Measurements from ENCODE around the gene UBL4A. TPM values are rescaled to one million over a fixed set of nuclear protein-coding genes. Genes with fewer than 3 reads are reported as not detected.

The UBL4A gene
- total RNA-seq, 3 donors from 2014 or later: 51.5 to 63.2 (median 59.1) TPM

- Mint-ChIP-seq H3K4me3 (no peak overlapping the region), H3K9me3 (no peaks in the 10 kb centered on the region), H3K36me3 (ENCODE audit: insufficient read depth) (no peaks in the 10 kb centered on the region), H3K4me1 (ENCODE audit: low read depth) (no peaks in the 10 kb centered on the region), H3K27me3 (ENCODE audit: low read depth) (no peaks in the 10 kb centered on the region)
- DNase-seq (no peak), ATAC-seq (no peak)
Observed at GRCh38 chrX:154467556-154467955, 18.9 kb downstream of the UBL4A start.

DNA sequence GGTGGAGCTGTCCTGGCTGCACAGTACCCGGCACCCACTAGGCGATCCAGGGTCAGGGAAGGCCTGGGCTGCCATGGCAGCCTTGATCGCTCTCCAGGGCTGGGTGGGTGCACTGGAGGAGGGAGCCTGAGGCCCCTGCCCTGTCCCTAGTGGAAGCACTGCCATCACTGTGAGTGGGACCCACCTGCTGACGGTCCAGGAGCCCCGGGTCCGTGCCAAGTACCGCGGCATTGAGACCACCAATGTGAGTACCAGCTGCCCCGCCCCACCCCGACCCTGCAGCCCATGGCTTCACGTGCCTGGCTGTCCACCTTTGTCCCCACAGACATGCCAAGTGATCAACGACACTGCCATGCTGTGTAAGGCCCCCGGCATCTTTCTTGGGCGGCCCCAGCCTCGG, 19.5 kb downstream of the UBL4A start:
- DNase-seq (no peak), ATAC-seq (no peak)
- no peaks in the 10 kb centered on the region for H3K9me3 Mint-ChIP-seq
- no peaks in the 10 kb centered on the region for H3K36me3 Mint-ChIP-seq (ENCODE audit: insufficient read depth)
- H3K4me3 Mint-ChIP-seq: no peak overlapping the region
- H3K27me3 Mint-ChIP-seq (ENCODE audit: low read depth): no peaks in the 10 kb centered on the region
- H3K4me1 Mint-ChIP-seq (ENCODE audit: low read depth): no peaks in the 10 kb centered on the region

DNA sequence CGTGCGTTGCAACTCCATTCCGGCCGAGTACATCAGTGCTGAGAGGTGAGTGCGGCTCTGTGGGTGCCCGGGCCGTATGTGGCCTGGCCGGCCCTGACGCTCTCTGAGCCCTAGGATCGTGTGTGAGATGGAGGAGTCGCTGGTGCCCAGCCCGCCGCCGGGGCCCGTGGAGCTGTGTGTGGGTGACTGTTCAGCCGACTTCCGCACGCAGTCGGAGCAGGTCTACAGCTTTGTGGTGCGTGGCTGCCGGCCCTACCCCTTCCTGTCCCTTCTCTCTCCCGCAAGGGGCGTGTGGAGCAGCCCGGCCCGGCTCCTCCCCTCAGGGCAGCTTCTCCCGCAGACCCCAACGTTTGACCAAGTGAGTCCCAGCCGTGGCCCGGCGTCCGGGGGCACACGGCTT, 20.4 kb downstream of the UBL4A start:
- Mint-ChIP-seq H3K36me3 (ENCODE audit: insufficient read depth) (no peaks in the 10 kb centered on the region), H3K4me3 (no peak overlapping the region), H3K4me1 (ENCODE audit: low read depth) (peaks cover 2% of the 10 kb centered on the region), H3K27me3 (ENCODE audit: low read depth) (no peaks in the 10 kb centered on the region), H3K9me3 (no peaks in the 10 kb centered on the region)
- ATAC-seq: no peak
- no peak for DNase-seq

DNA sequence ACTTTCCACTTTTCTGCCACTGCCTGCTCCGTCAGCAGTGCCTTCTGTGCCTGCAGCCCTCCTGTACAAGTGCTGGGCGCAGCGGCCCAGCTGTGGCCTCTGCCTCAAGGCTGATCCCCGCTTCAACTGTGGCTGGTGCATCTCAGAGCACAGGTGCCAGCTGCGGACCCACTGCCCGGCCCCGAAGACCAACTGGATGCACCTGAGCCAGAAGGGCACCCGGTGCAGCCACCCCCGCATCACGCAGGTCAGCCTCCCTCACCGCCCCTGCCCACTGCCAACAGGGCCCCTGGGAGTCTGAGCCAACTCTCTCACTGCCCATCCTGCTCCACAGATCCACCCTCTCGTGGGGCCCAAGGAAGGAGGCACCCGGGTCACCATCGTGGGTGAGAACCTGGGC, 20.8 kb downstream of the UBL4A start:
- no peaks in the 10 kb centered on the region for H3K27me3 Mint-ChIP-seq (ENCODE audit: low read depth)
- H3K4me1 Mint-ChIP-seq (ENCODE audit: low read depth): peaks cover 2% of the 10 kb centered on the region
- DNase-seq (no peak), ATAC-seq (no peak)
- H3K36me3 Mint-ChIP-seq (ENCODE audit: insufficient read depth): no peaks in the 10 kb centered on the region
- no peaks in the 10 kb centered on the region for H3K9me3 Mint-ChIP-seq
- H3K4me3 Mint-ChIP-seq: no peak overlapping the region

- Mint-ChIP-seq H3K27me3 (ENCODE audit: low read depth) (no peaks in the 10 kb centered on the region), H3K9me3 (no peaks in the 10 kb centered on the region), H3K36me3 (ENCODE audit: insufficient read depth) (no peaks in the 10 kb centered on the region), H3K4me1 (ENCODE audit: low read depth) (peaks cover 2% of the 10 kb centered on the region), H3K4me3 (no peak overlapping the region)
- no peak for ATAC-seq
- DNase-seq: no peak
Observed at GRCh38 chrX:154464806-154465365, 21.5 kb downstream of the UBL4A start.

- H3K4me3 Mint-ChIP-seq: no peak overlapping the region
- H3K4me1 Mint-ChIP-seq (ENCODE audit: low read depth): peaks cover 7% of the 10 kb centered on the region
- ATAC-seq (no peak), DNase-seq (no peak)
- no peaks in the 10 kb centered on the region for H3K9me3 Mint-ChIP-seq
- H3K36me3 Mint-ChIP-seq (ENCODE audit: insufficient read depth): no peaks in the 10 kb centered on the region
- no peaks in the 10 kb centered on the region for H3K27me3 Mint-ChIP-seq (ENCODE audit: low read depth)
Observed at GRCh38 chrX:154463611-154464220, 22.7 kb downstream of the UBL4A start.

- H3K4me3 Mint-ChIP-seq: no peak overlapping the region
Observed at GRCh38 chrX:154462396-154462795, 24.0 kb downstream of the UBL4A start.

DNA sequence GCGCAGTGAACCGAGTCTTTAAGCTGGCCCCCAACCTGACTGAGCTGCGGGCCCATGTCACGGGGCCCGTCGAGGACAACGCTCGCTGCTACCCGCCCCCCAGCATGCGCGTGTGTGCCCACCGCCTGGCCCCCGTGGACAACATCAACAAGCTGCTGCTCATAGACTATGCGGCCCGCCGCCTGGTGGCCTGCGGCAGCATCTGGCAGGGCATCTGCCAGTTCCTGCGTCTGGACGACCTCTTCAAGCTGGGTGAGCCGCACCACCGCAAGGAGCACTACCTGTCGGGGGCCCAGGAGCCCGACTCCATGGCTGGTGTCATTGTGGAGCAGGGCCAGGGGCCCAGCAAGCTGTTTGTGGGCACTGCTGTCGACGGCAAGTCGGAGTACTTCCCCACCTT, 26.1 kb downstream of the UBL4A start:
- ATAC-seq (no peak), DNase-seq (no peak)
- Mint-ChIP-seq H3K27me3 (ENCODE audit: low read depth) (no peaks in the 10 kb centered on the region), H3K9me3 (no peaks in the 10 kb centered on the region), H3K4me3 (peak overlapping the region; percentile 31), H3K4me1 (ENCODE audit: low read depth) (peaks cover 10% of the 10 kb centered on the region), H3K36me3 (ENCODE audit: insufficient read depth) (no peaks in the 10 kb centered on the region)

More at GRCh38 chrX:154462396-154462795, 24.0 kb downstream of the UBL4A start:
- no peaks in the 10 kb centered on the region for H3K27me3 Mint-ChIP-seq (ENCODE audit: low read depth)
- H3K9me3 Mint-ChIP-seq: no peaks in the 10 kb centered on the region
- no peaks in the 10 kb centered on the region for H3K36me3 Mint-ChIP-seq (ENCODE audit: insufficient read depth)
- no peak for DNase-seq
- ATAC-seq: no peak
- H3K4me1 Mint-ChIP-seq (ENCODE audit: low read depth): peaks cover 8% of the 10 kb centered on the region

DNA sequence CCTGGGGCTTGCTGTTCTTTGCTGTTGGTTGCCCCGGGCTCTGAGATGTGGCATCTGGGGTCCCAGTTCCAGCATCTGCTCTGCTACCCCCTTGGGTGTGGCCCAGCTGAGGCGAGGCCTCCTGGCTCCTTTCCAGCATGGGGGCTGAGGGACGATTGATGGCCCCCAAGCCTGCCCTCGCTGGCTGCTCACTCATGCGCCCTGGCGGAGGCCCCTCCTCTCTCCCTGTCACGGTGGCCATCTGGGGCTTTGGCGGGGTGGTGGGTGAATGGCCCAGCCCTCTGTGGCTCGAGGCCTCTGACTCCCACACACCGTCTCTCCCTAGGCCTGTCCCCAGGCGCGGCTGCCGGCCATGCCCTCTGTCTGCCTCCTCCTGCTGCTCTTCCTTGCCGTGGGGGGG, 26.6 kb downstream of the UBL4A start:
- ATAC-seq (no peak), DNase-seq (no peak)
- Mint-ChIP-seq H3K4me3 (peak overlapping the region; percentile 31), H3K9me3 (no peaks in the 10 kb centered on the region), H3K36me3 (ENCODE audit: insufficient read depth) (no peaks in the 10 kb centered on the region), H3K27me3 (ENCODE audit: low read depth) (no peaks in the 10 kb centered on the region), H3K4me1 (ENCODE audit: low read depth) (peaks cover 10% of the 10 kb centered on the region)

DNA sequence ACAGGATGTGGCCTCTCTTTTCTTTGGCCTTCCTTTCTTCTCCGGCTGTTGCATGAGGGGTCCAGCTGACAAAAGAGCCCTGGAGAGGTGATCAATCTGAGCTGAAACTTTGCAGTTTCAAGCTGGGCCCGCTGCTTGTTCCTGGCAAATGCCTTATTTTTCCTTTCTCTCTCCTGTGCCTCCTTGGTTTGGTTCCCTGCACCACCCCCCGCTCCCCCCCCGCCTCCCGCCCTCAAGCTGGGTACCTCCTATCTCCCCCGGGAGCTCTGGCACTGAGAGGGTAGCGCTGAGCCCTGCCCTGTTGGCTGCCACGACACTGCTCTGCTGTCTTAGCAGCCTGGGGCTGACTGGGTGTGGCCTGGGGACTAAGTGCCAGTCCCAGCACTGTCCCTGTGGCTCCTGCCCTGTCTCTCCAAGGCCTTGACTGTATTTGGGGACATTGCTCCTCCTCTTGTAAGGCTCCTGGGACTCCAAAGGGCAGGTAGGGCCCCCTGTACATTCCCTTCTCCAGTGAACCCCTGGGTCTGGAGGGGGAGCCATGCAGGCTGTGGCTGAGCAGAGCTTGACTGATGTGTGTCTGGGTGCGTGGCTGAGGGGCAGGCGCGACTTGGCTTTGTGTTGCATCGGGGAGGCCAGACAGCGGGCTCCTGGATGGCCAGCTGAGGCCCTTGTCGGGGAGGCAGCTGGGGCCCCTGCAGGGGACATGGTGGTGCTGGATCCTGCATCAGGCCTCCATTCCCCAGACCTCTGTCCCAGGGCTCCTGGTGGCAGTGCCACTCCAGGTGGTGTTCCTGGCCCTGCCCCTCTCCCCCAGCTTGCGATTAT, 27.2 kb downstream of the UBL4A start:
- peak; percentile 48 to 51 for ATAC-seq
- DNase-seq: no peak
- Mint-ChIP-seq H3K9me3 (no peaks in the 10 kb centered on the region), H3K4me3 (peak overlapping the region; percentile 82), H3K4me1 (ENCODE audit: low read depth) (peaks cover 10% of the 10 kb centered on the region), H3K36me3 (ENCODE audit: insufficient read depth) (no peaks in the 10 kb centered on the region), H3K27me3 (ENCODE audit: low read depth) (no peaks in the 10 kb centered on the region)

DNA sequence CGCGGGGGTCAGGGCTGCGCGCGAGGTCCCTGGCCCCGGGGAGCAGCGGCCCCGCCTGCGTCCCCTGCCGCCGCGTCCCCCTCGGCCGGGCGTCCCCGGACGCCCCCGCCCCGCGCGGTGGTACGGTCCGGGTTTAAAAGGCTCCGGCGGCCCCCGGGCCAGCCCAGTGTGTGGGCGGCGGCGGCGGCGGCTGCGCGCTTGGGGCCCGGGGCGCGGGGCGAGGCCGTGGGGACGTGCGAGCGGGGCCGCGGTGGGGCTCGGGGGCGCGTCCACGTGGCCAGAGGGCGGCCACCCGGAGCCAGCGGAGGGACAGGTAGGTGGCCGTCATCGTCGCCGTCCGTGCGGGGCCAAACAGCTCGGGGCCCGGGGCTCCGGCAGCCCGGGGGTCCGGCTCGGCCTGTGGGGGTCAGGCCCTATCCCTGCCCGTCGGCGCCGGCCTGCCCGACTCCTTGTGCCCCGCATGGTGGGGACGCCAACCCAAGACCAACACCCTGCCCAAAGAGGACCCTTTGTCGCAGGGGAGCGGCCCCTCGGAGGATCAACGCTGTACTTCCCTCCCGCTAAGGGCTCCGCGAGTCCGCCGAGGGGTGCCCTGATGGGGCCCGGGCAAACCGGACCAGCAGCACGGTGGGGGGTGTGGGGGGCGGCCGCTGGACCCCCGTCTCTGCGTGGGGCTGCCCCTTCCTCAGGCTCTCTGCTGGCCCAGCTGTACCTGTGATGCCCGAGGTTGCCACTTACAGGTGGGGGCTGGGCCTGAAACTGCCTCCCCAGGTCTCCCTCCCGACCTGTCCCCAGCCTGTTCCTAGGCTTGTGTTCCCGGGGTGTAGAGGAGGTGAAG, 28.1 kb downstream of the UBL4A start, which contains the start of gene PLXNA3:
TSS of gene PLXNA3 (plus strand) at position 166 of the 838 bp plus-strand sequence. CDS start 1,903 bp downstream, outside the sequence.
- Mint-ChIP-seq H3K9me3 (no peaks in the 10 kb centered on the region), H3K4me3 (peak within 1 kb of the TSS; percentile 92), H3K36me3 (ENCODE audit: insufficient read depth) (no peaks in the 10 kb centered on the region), H3K4me1 (ENCODE audit: low read depth) (peaks cover 10% of the 10 kb centered on the region), H3K27me3 (ENCODE audit: low read depth) (no peaks in the 10 kb centered on the region)
- ATAC-seq: peak; percentile 83 to 84
- peak; percentile 61 for DNase-seq

DNA sequence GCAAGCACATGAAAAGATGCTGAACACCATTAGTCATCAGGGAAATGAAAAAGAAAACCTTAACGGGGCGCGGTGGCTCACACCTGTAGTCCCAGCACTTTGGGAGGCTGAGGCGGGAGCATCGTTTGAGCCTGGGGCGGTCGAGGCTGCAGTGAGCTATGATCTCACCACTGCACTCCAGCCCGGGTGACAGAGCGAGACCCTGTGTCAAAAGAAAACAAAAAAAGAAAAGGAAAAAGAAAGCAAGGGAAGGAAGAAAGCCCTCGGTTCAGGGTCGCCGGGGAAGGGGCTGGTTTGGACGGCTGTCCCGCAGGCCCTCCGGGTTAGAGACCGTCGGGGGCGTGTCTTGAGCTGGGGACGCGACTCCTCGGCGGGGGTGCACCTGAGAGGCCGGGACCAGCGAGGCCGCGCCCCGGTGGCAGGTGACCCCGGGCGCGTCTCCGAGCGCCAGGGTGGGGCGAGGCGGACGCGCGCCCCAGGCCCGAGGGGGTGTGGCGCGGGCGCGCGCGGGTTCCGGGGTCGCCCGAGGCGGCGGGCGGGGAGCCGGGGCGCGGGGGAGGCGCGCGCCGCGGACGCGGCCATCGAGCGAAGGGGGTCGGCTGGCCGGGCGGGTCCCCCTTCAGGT, 28.8 kb downstream of the UBL4A start:
- peak; percentile 42 for DNase-seq
- no peaks in the 10 kb centered on the region for H3K27me3 Mint-ChIP-seq (ENCODE audit: low read depth)
- no peaks in the 10 kb centered on the region for H3K36me3 Mint-ChIP-seq (ENCODE audit: insufficient read depth)

DNA sequence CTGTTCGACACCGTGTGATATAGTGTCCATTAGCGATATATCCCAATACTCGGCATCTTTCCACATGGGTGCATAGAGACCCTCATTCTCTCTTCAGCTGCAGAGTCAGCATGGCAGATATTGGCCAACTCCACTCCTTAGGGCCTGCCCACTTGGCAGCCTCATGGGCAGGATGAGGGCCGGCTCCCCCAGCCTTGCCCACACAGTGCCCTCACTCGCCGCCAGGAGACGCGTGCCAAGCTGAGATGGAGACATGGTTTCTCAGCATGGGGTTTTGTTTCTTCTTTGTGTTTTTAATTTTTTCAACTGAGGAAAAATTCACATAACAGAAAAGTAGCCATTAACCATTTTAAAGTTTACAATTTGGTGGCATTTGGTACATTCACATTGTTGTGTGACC, 33.6 kb downstream of the UBL4A start:
- no peaks in the 10 kb centered on the region for H3K9me3 Mint-ChIP-seq
- no peak for DNase-seq
- H3K4me1 Mint-ChIP-seq (ENCODE audit: low read depth): peaks cover 3% of the 10 kb centered on the region
- H3K27me3 Mint-ChIP-seq (ENCODE audit: low read depth): no peaks in the 10 kb centered on the region
- H3K36me3 Mint-ChIP-seq (ENCODE audit: insufficient read depth): peaks cover 2% of the 10 kb centered on the region
- ATAC-seq: no peak
- no peak overlapping the region for H3K4me3 Mint-ChIP-seq

More for the DNA sequence above, 28.8 kb downstream of the UBL4A start:
- H3K9me3 Mint-ChIP-seq: no peaks in the 10 kb centered on the region
- peak; percentile 56 to 57 for ATAC-seq
- peaks cover 10% of the 10 kb centered on the region for H3K4me1 Mint-ChIP-seq (ENCODE audit: low read depth)
- peak overlapping the region; percentile 92 for H3K4me3 Mint-ChIP-seq

DNA sequence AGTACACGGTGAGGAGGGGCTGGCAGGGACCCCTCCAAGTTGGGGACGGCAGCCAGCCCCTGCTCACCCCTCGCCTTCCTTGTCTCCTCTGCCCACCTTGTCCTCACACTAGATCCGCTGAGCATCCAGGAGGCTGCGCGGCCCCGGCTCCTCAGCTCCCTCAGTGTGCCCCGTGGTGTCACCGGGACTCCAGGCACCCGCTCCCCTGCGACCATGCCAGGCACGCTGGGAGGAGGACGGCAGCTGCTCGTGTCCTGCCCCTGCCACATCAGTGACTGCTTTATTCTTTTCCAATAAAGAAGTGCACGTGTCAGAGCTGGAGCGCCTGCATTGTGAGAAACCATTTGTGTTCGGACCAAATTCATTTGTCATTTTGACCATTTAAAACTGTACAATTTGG, 36.1 kb downstream of the UBL4A start:
- ATAC-seq (no peak), DNase-seq (no peak)
- no peak overlapping the region for H3K4me3 Mint-ChIP-seq
- no peaks in the 10 kb centered on the region for H3K4me1 Mint-ChIP-seq (ENCODE audit: low read depth)
- no peaks in the 10 kb centered on the region for H3K9me3 Mint-ChIP-seq
- no peaks in the 10 kb centered on the region for H3K27me3 Mint-ChIP-seq (ENCODE audit: low read depth)
- H3K36me3 Mint-ChIP-seq (ENCODE audit: insufficient read depth): peaks cover 7% of the 10 kb centered on the region
